Measurements from ENCODE around the gene NPRL2.

Gene NPRL2

DNA sequence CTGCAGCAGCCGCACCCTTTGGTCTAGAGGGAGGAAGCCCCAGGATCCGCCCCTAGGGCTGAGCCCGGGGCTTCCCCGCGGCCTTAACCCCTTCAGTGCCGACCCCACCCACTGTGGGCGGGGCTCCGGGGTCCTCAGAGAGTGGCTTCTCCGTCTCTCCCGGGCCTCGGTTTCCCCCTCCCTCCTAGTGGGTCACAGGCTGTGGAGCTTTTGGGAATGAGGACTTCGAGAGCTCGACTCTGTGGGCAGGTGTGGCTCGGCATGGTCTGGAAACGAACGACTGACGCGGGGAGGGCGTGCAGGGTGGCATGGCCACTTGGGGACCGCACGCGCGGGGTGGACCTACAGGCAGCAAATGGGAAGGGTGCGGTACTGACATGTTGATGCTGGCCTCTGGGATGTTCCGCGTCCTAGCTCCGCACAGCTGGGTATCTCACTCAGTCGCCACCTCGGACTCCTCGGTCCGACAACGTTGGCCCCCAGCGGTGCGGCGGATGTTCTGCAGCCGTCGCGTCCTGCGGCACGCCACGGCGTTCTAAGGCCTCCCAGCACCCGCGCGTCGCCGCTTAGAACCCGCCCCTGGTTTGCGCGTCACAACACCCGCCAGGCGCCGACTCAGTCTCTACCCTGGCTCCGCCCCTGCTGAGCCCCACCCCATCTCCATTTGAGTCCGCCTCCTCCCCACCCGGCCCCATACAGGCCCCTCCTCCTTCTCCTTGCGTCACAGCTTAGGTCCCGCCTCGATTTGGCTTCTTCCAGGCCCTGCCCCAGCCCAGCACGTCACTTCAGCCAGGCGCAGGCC lies 51.5 kb downstream of the NPRL2 start, which contains the start of the genes HYAL3 and NAA80:
TSS of gene HYAL3 (minus strand) at position 570 of the 802 bp plus-strand sequence. CDS start 3,803 bp downstream, outside the sequence.
TSS of gene NAA80 (minus strand) at position 570 of the 802 bp plus-strand sequence. CDS start 1,942 bp downstream, outside the sequence.
- no peaks in the 10 kb centered on the region for H3K9me3 Mint-ChIP-seq
- peak within 1 kb of the TSS; percentile 91 to 99 for H3K4me3 Mint-ChIP-seq
- no peaks in the 10 kb centered on the region for H3K27me3 Mint-ChIP-seq
- peaks cover 41% of the 10 kb centered on the region for H3K4me1 Mint-ChIP-seq
- DNase-seq (peak; percentile 99), ATAC-seq (peak; percentile 91)
- H3K27ac Mint-ChIP-seq: peak within 1 kb of the TSS; percentile 97 to 99

DNA sequence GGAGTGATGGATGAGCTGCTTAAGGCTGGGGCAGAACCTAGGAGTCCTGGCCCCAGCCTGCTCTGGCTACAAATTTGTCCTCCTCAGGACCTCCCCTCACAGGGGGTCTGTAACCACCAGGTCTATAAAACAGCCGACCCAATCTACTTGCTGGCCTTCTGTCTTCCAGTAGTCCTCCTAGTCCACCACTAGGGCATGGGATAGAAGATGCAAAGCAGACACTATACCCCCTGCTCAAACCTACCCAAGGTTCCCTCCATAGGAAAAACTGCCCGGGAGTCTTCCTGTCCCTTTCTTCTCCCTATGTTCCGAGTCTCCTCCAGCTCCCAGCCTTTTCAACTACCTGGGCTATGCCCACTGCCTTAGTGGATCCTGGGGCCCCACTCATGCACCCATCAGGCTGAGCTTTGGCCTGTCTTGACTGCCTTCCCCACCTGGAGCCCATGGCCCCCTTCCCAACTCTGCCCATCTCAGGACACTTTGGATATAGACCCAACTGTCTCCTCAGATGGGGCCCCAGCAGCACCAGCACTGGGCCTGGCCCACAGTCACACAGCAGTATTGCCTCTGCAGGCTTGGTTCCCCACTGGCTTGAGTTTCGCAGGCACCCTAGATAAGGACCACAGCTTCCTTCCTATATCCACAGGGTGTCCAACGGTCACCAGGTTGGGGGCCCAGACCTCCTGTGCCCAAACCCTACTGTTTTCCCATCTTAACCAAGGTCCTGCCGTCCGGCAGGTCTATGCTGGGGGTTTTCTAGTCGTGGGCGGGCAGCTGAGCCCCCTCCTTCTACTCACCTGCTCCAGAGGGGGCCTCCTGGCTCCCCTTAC lies 52.5 kb downstream of the NPRL2 start:
- no peak for ATAC-seq
- Mint-ChIP-seq H3K4me1 (peaks cover 45% of the 10 kb centered on the region), H3K27ac (peak overlapping the region in 1 of 2 donors; percentile 52), H3K9me3 (no peaks in the 10 kb centered on the region), H3K4me3 (peak overlapping the region; percentile 91 to 99), H3K27me3 (no peaks in the 10 kb centered on the region)
- DNase-seq: no peak

GRCh38 chr3:50297384-50297775 lies 53.2 kb downstream of the NPRL2 start:
- H3K27ac Mint-ChIP-seq: no peak overlapping the region
- H3K4me1 Mint-ChIP-seq: peaks cover 47% of the 10 kb centered on the region
- no peak overlapping the region for H3K4me3 Mint-ChIP-seq
- H3K9me3 Mint-ChIP-seq: no peaks in the 10 kb centered on the region
- no peak for ATAC-seq
- no peaks in the 10 kb centered on the region for H3K27me3 Mint-ChIP-seq
- DNase-seq: no peak
